ENCODE data around the gene TOPAZ1. TPM values are rescaled to one million over a fixed set of nuclear protein-coding genes. Genes with fewer than 3 reads are reported as not detected.

The TOPAZ1 gene
- total RNA-seq, 1 donor from 2014 or later: not detected

Other genes starting within 250 kb of the TOPAZ1 start
- gene TCAIM, start 96.9 kb downstream of the TOPAZ1 start, total RNA-seq: 38.3 and 60.9 TPM in 2 replicates
- 8.6 and 10.4 TPM in 2 replicates for gene ZNF445, start 235.8 kb downstream of the TOPAZ1 start, total RNA-seq

All from myocyte (in vitro differentiated cells).